ENCODE results near the gene IL1B.

- TF ChIP-seq EZH2 (IDR thresholded peaks at IDR 0.05; ENCODE audit: insufficient read depth, poor library complexity, severe bottlenecking) (no peak), EZH2phosphoT487 (IDR thresholded peaks at IDR 0.05; ENCODE audit: insufficient read depth, low read depth) (no peak)
These were observed 17.5 kb downstream of the IL1B start for GRCh38 chr2:112819081-112819480.

Data from GM23248 (cell line).